HL-60 (cell line): Measurements from ENCODE around the gene PTTG1IP.
A peak's percentile ranks its signal among the peaks of the same experiment; 100 is the strongest.

Experiments used
- DNase-seq, 2 experiments: peaks; one replicate each; pipeline ENCODE4 v3.0.0-alpha.2; 2010 to 2020; ENCODE audit warnings: low read depth in 1 of 2, low spot score in 1 of 2
- H3K27ac ChIP-seq: fragments of 250-450 bp; sonication (Bioruptor Pico); replicated peaks from 2 replicates; pipeline ENCODE4 v1.5.1; 2020; ENCODE audit warnings: mild to moderate bottlenecking, moderate library complexity
- H3K27me3 ChIP-seq: fragments of 250-450 bp; sonication (Bioruptor Pico); 2 replicates; pipeline ENCODE4 v1.5.1; 2021; ENCODE audit warnings: mild to moderate bottlenecking, moderate library complexity; ENCODE audit not compliant: insufficient read depth, poor library complexity, severe bottlenecking
- H3K4me3 ChIP-seq: replicated peaks from 2 replicates; pipeline ENCODE4 v1.5.1; 2011; ENCODE audit warnings: mild to moderate bottlenecking, control low read depth, low read length; ENCODE audit not compliant: insufficient read depth
- GABPA ChIP-seq: IDR thresholded peaks from 2 replicates; pipeline ENCODE4 v1.6.1; 2012; ENCODE audit warnings: low read depth
- POLR2AphosphoS5 ChIP-seq: IDR thresholded peaks from 2 replicates; pipeline ENCODE4 v1.6.1; 2012; ENCODE audit warnings: low read depth
- SPI1 ChIP-seq: IDR thresholded peaks from 2 replicates; pipeline ENCODE4 v1.6.1; 2012; ENCODE audit warnings: low read depth, mild to moderate bottlenecking, borderline replicate concordance
- TF ChIP-seq, protein P1 (sequence below): IDR thresholded peaks from 2 replicates; pipeline ENCODE4 v1.6.1; 2012; ENCODE audit warnings: low read depth; ENCODE audit not compliant: insufficient replicate concordance
- TF ChIP-seq, protein P2 (sequence below): IDR thresholded peaks from one replicate; pipeline ENCODE4 v1.5.1; 2011; ENCODE audit warnings: low read length, control low read depth, inconsistent platforms; ENCODE audit not compliant: insufficient read depth

PTTG1IP gene

DNA sequence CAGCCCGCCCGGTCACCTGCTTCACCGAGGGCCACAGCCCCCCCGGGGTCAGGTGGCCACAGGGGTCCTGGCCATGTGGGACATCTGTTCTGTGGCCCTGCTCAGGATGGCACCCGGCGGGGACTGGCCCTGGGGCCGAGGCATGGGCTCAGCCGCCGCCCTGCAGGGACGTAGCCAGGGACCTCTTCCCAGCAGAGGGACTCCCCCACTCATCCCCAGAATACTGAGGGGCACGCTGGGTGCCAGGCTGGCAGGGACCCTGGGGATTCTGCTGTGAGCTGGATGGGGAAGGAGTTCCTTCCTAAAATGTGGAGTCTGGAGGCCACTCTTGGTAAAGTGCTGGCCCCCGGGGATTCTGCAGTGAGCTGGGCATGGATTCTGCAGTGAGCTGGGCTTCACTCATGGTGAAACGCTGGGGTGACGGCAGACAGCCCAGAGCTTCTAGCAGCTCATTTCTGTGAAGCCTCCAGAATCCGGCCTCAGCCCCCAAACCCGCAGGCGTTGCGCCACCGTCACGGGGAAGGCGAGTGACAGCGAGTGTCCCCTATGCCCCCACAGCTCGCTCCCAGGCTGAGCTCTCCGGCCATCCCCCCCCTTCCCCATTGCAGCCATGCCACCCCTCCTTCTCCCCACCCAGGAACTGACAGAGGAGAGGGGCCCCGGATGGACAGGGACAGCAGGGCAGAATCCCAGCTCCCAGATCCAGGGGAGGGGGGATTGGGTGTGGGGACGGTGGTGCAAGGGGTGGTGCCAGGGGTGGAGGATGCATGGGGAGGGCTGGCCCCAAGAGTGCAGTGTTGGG lies 45.8 kb upstream of the PTTG1IP start:
- Histone ChIP-seq H3K4me3 (peak overlapping the region; percentile 81), H3K27me3 (no peaks in the 10 kb centered on the region), H3K27ac (peak overlapping the region; percentile 89)
- peak; percentile 60 to 92 for DNase-seq
- TF ChIP-seq GABPA (no peak), SPI1 (no peak), POLR2AphosphoS5 (no peak)
- TF ChIP-seq, protein P1, sequence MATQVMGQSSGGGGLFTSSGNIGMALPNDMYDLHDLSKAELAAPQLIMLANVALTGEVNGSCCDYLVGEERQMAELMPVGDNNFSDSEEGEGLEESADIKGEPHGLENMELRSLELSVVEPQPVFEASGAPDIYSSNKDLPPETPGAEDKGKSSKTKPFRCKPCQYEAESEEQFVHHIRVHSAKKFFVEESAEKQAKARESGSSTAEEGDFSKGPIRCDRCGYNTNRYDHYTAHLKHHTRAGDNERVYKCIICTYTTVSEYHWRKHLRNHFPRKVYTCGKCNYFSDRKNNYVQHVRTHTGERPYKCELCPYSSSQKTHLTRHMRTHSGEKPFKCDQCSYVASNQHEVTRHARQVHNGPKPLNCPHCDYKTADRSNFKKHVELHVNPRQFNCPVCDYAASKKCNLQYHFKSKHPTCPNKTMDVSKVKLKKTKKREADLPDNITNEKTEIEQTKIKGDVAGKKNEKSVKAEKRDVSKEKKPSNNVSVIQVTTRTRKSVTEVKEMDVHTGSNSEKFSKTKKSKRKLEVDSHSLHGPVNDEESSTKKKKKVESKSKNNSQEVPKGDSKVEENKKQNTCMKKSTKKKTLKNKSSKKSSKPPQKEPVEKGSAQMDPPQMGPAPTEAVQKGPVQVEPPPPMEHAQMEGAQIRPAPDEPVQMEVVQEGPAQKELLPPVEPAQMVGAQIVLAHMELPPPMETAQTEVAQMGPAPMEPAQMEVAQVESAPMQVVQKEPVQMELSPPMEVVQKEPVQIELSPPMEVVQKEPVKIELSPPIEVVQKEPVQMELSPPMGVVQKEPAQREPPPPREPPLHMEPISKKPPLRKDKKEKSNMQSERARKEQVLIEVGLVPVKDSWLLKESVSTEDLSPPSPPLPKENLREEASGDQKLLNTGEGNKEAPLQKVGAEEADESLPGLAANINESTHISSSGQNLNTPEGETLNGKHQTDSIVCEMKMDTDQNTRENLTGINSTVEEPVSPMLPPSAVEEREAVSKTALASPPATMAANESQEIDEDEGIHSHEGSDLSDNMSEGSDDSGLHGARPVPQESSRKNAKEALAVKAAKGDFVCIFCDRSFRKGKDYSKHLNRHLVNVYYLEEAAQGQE = no peak
- TF ChIP-seq, protein P2, sequence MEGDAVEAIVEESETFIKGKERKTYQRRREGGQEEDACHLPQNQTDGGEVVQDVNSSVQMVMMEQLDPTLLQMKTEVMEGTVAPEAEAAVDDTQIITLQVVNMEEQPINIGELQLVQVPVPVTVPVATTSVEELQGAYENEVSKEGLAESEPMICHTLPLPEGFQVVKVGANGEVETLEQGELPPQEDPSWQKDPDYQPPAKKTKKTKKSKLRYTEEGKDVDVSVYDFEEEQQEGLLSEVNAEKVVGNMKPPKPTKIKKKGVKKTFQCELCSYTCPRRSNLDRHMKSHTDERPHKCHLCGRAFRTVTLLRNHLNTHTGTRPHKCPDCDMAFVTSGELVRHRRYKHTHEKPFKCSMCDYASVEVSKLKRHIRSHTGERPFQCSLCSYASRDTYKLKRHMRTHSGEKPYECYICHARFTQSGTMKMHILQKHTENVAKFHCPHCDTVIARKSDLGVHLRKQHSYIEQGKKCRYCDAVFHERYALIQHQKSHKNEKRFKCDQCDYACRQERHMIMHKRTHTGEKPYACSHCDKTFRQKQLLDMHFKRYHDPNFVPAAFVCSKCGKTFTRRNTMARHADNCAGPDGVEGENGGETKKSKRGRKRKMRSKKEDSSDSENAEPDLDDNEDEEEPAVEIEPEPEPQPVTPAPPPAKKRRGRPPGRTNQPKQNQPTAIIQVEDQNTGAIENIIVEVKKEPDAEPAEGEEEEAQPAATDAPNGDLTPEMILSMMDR = no peak

DNA sequence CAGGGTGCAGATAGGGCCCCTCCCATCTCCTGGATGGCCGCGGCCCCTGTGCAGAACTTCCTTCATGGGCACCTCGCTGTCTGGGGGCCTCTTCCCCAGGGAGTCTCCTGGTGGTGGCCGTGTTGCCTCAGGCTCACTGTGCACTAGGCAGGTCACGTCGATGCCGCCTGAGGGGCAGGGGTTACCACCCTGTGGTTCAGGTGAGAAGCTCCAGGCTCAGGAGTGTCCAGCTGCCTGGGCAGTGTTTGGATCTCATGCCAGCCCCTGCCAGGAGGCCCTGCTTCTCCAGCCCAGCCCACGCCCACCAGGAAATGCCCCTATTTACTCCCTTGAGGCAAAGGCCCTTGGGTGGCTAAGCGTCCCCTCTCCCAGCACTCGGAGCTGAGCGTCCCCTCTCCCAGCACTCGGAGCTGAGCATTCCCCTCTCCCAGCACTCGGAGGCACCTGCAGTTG lies 45.1 kb upstream of the PTTG1IP start:
- Histone ChIP-seq H3K4me3 (peak overlapping the region; percentile 81), H3K27me3 (no peaks in the 10 kb centered on the region), H3K27ac (peak overlapping the region; percentile 89)
- DNase-seq = no peak
- TF ChIP-seq, protein P1 = no peak
- TF ChIP-seq POLR2AphosphoS5 = no peak
- TF ChIP-seq GABPA = no peak
- TF ChIP-seq, protein P2 = no peak
- TF ChIP-seq SPI1 = no peak

DNA sequence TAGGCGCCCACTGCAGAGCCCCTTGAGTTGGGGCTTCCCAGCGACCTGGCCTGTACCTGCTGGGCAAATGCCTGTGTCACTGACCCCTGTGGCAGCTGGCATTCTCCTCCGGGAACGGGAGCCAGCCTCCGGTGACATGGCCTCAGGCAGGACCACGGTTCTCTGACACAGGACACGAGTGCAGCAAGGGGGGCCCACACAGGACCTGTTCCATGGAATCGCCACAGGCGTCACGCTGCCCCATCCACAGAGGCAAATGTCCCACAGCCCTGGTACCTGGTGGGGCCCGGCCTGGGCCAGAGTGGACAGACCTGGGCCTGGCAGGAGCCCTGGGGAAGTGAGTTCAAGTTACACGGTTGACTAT lies 44.6 kb upstream of the PTTG1IP start:
- TF ChIP-seq, protein P1 = no peak
- no peak for TF ChIP-seq POLR2AphosphoS5
- no peak for TF ChIP-seq GABPA
- no peak for TF ChIP-seq SPI1
- TF ChIP-seq, protein P2 = no peak
- Histone ChIP-seq H3K27ac (no peak overlapping the region), H3K4me3 (peak overlapping the region; percentile 81), H3K27me3 (no peaks in the 10 kb centered on the region)
- DNase-seq = no peak
